ENCODE measurements around the gene TBC1D4. TPM values are rescaled to one million over a fixed set of nuclear protein-coding genes. Genes with fewer than 3 reads are reported as not detected.
"Not testable (repeated sequence)": the region's sequence is repeated elsewhere in the genome, so short reads cannot be mapped to it uniquely, and the experiment has no call there.

Gene TBC1D4
- total RNA-seq, 1 experiment from 2014 or later, result 11.5 TPM

- no peak for DNase-seq (ENCODE audit: low read depth)
Measured at GRCh38 chr13:75294110-75294509, 187.9 kb downstream of the TBC1D4 start.

- no peak for DNase-seq (ENCODE audit: low read depth)
Measured at GRCh38 chr13:75285310-75285709, 196.7 kb downstream of the TBC1D4 start.

GRCh38 chr13:75279834-75280369 is 202.1 kb downstream of the TBC1D4 start:
- DNase-seq (ENCODE audit: low read depth), result no peak

GRCh38 chr13:75273695-75274094 is 208.3 kb downstream of the TBC1D4 start:
- DNase-seq (ENCODE audit: low read depth), result not testable (repeated sequence)

GRCh38 chr13:75271846-75272245 is 210.1 kb downstream of the TBC1D4 start:
- peak; percentile 22 for DNase-seq (ENCODE audit: low read depth)

- DNase-seq (ENCODE audit: low read depth), result not testable (repeated sequence)
Measured at GRCh38 chr13:75268481-75268880, 213.5 kb downstream of the TBC1D4 start.

- no peak for DNase-seq (ENCODE audit: low read depth)
Measured at GRCh38 chr13:75264611-75265010, 217.4 kb downstream of the TBC1D4 start.

- peak; percentile 69 for DNase-seq (ENCODE audit: low read depth)
Measured at GRCh38 chr13:75263741-75264407, 218.1 kb downstream of the TBC1D4 start.

- DNase-seq (ENCODE audit: low read depth), result peak; percentile 58
Measured at GRCh38 chr13:75258159-75258782, 223.7 kb downstream of the TBC1D4 start.

- peak; percentile 6 for DNase-seq (ENCODE audit: low read depth)
Measured at GRCh38 chr13:75256922-75257321, 225.0 kb downstream of the TBC1D4 start.

GRCh38 chr13:75255653-75256052 is 226.3 kb downstream of the TBC1D4 start:
- DNase-seq (ENCODE audit: low read depth), result no peak

- DNase-seq (ENCODE audit: low read depth), result no peak
Measured at GRCh38 chr13:75255147-75255546, 226.8 kb downstream of the TBC1D4 start.

- peak; percentile 25 for DNase-seq (ENCODE audit: low read depth)
Measured at GRCh38 chr13:75251188-75251587, 230.8 kb downstream of the TBC1D4 start.

GRCh38 chr13:75250526-75251178 is 231.3 kb downstream of the TBC1D4 start:
- DNase-seq (ENCODE audit: low read depth), result peak; percentile 47

- not testable (repeated sequence) for DNase-seq (ENCODE audit: low read depth)
Measured at GRCh38 chr13:75245578-75245977, 236.4 kb downstream of the TBC1D4 start.

GRCh38 chr13:75240240-75240639 is 241.7 kb downstream of the TBC1D4 start:
- DNase-seq (ENCODE audit: low read depth), result not testable (repeated sequence)

- no peak for DNase-seq (ENCODE audit: low read depth)
Measured at GRCh38 chr13:75236774-75237173, 245.2 kb downstream of the TBC1D4 start.

Other genes with a start within 250 kb of the TBC1D4 start
- gene COMMD6, start 55.7 kb upstream of the TBC1D4 start, total RNA-seq (2014; rRNA removed), result 58.4 and 125 TPM in 2 replicates
- gene UCHL3, start 67.6 kb upstream of the TBC1D4 start, total RNA-seq (2014; rRNA removed), result 53.8 and 60.7 TPM in 2 replicates
- 298 and 395 TPM in 2 replicates for gene LMO7, start 154.2 kb upstream of the TBC1D4 start, total RNA-seq (2014; rRNA removed)

All from LHCN-M2 (cell line).